Measurements from ENCODE around the gene GGA1. TPM values are rescaled to one million over a fixed set of nuclear protein-coding genes. Genes with fewer than 3 reads are reported as not detected.

Gene GGA1
- total and polyA plus RNA-seq, 2 of the 4 experiments (the other 2 are of a cell fraction): 17.2 to 48.5 TPM

GRCh38 chr22:37571258-37571991 lies 37.2 kb upstream of the GGA1 start:
- H3K4me2 ChIP-seq (ENCODE audit: low read depth, low read length): no peak overlapping the region
- H3K56ac ChIP-seq (ENCODE audit: extremely low read depth, insufficient read depth, low read length): no peak overlapping the region
- H3K79me1 ChIP-seq (ENCODE audit: low read depth in 1 of 2, low read length in 2 of 2): peaks cover 28 to 57% of the 10 kb centered on the region in 2 experiments; a peak in 3 of 4 replicates
- no peak overlapping the region for H2BK5ac ChIP-seq (ENCODE audit: low read depth, low read length, poor library complexity, severe bottlenecking)
- no TSS peak for BruUV-seq (replicated peaks)
- peak overlapping the region; percentile 76 for H2AK9ac ChIP-seq (replicated peaks; ENCODE audit: low read depth, low read length, poor library complexity)
- no peak overlapping the region for H2BK120ac ChIP-seq (ENCODE audit: low read depth, low read length)
- dilution Hi-C loops (cut with HindIII; ENCODE audit: low sequenced_read_pairs, unreplicated experiment) (no loop called here), in situ Hi-C loops (cut with MboI; ENCODE audit: low sequenced_read_pairs) (no loop called here), intact Hi-C loops (cut with micrococcal nuclease) (no loop called here)
- ChIA-PET POLR2A (ENCODE audit: unreplicated experiment) (no interaction called here), CTCF (interaction anchor here (1.0 kb wide), 1 partner anchor 36 kb away, joined by 3 read pairs; no protein-coding TSS in a partner anchor)
- 84% methylated on average over 11 of the region's 16 CpGs; no CpG with 5 or more reads in 1 of the 2 experiments for WGBS, 2 experiments (ENCODE audit: extremely low coverage in 2 of 2, insufficient read length in 1 of 2)
- no peak overlapping the region for H2AK5ac ChIP-seq (ENCODE audit: low read depth, low read length)
- no peak overlapping the region for H2AFZ ChIP-seq (replicated peaks; ENCODE audit: low read length, poor library complexity)
- no peak overlapping the region for H3K9ac ChIP-seq (ENCODE audit: low read depth, low read length)
- no peak overlapping the region for H4K5ac ChIP-seq (ENCODE audit: low read depth, low read length)
- no peak overlapping the region for H4K91ac ChIP-seq (ENCODE audit: insufficient read depth, low read depth, low read length)
- H3K27me3 ChIP-seq (ENCODE audit: control insufficient read depth, insufficient read depth, low read length): no peaks in the 10 kb centered on the region
- peaks cover 35% of the 10 kb centered on the region for H3K36me3 ChIP-seq (ENCODE audit: control insufficient read depth, insufficient read depth, low read length)
- H3K27ac ChIP-seq (ENCODE audit: insufficient read depth, low read length): no peak overlapping the region
- H3K9me3 ChIP-seq (ENCODE audit: control insufficient read depth, insufficient read depth, low read length): no peaks in the 10 kb centered on the region
- H2BK20ac ChIP-seq (ENCODE audit: low read depth, low read length): no peak overlapping the region
- 0 out of 2 replicates have a peak, but pooled peaks cover 6% of the 10 kb centered on the region for H3K9me1 ChIP-seq (ENCODE audit: insufficient read depth, low read length)
- ATAC-seq (ENCODE audit: low read depth) (0 out of 2 replicates have a peak, but pooled peaks have one; percentile 5), DNase-seq (peak; percentile 26)
- no peak overlapping the region for H3K14ac ChIP-seq (replicated peaks; ENCODE audit: low read depth, low read length)
- no peak overlapping the region for H3K18ac ChIP-seq (ENCODE audit: low read depth, low read length)
- peak overlapping the region in 1 of 2 experiments; percentile 25; a peak in 1 of 4 replicates for H4K8ac ChIP-seq (ENCODE audit: low read depth in 2 of 2, low read length in 2 of 2)
- no peak overlapping the region for H2BK15ac ChIP-seq (ENCODE audit: low read depth, low read length)
- no peak overlapping the region for H3K4me3 ChIP-seq (ENCODE audit: insufficient read depth, low read depth, low read length)
- TF ChIP-seq CTCF (conservative IDR thresholded peaks at IDR 0.05; ENCODE audit: low read depth, low read length): 0 out of 2 replicates have a peak, but pooled peaks have one; percentile 16
- 0 out of 2 replicates have a peak, but pooled peaks have one; percentile 10 for TF ChIP-seq SMC3 (IDR thresholded peaks at IDR 0.05; ENCODE audit: low read depth, low read length)
- no peak for TF ChIP-seq POLR2A (IDR thresholded peaks at IDR 0.05; ENCODE audit: low read depth, low read length)
- peaks cover 57% of the 10 kb centered on the region for H4K20me1 ChIP-seq (ENCODE audit: insufficient read depth, low read length)
- H3K4me1 ChIP-seq (ENCODE audit: control insufficient read depth, insufficient read depth, low read length): peaks cover 8% of the 10 kb centered on the region
- H3K4ac ChIP-seq (ENCODE audit: low read depth, low read length): no peak overlapping the region
- no peak overlapping the region for H3K23ac ChIP-seq (ENCODE audit: low read depth, low read length)

Measured in IMR-90 (cell line).